Neutrophil (primary cell): ENCODE results near the gene USO1.

Source experiments
- H3K27ac ChIP-seq: fragments of 200-600 bp; sonication (generic); 2 replicates; pipeline ENCODE4 v1.5.1; 2016; ENCODE audit warnings: mild to moderate bottlenecking, moderate library complexity
- H3K27me3 ChIP-seq: fragments of 200-600 bp; sonication (generic); 2 replicates; pipeline ENCODE4 v1.6.0; 2016; ENCODE audit warnings: mild to moderate bottlenecking
- H3K36me3 ChIP-seq: fragments of 200-600 bp; sonication (generic); 2 replicates; pipeline ENCODE4 v1.5.1; 2017
- H3K4me1 ChIP-seq, 2 experiments: fragments of 200-600 bp in 1 of 2; sonication (generic) in 1 of 2; 1 replicate in 1 of 2; 2 replicates in 1 of 2; pipeline versions ENCODE4 v1.5.1 to v1.6.1; 2013 to 2016; ENCODE audit warnings: low read depth in 1 of 2, low read length in 1 of 2, mild to moderate bottlenecking in 1 of 2, moderate library complexity in 1 of 2; ENCODE audit not compliant: control insufficient read depth in 1 of 2, insufficient read depth in 1 of 2
- H3K4me3 ChIP-seq, 2 experiments: fragments of 200-600 bp in 1 of 2; sonication (generic) in 1 of 2; 1 replicate in 1 of 2; 2 replicates in 1 of 2; pipeline ENCODE4 v1.5.1; 2013 to 2016; ENCODE audit warnings: low read depth in 1 of 2, low read length in 1 of 2, mild to moderate bottlenecking in 1 of 2, moderate library complexity in 1 of 2
- H3K9me3 ChIP-seq: fragments of 200-600 bp; sonication (generic); 2 replicates; pipeline ENCODE4 v1.5.1; 2016
- TF ChIP-seq, protein P1 (sequence below): fragments of 200-600 bp; sonication (generic); IDR thresholded peaks from 2 replicates; pipeline ENCODE4 v1.5.1; 2016; ENCODE audit warnings: antibody characterized with exemption

Gene USO1

DNA sequence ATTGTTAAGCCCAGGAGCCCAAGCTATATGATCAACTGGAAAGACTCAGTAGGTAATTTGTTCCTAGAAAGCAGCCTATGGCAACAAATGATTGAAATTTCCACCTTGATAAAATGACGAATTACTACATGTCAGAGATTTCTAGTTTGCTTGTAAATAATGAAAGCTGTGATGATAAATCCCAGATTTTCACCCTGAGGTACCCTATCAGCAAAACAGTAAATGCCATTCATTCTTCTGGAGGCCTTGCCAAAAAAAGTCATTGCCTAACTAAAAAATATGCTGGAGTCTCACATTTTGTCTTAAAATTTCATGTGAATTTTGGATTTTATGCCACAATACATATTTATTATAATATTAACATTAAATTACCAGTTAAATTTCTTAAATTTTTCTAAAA is 106.5 kb downstream of the USO1 start:
- no peak overlapping the region for H3K4me3 ChIP-seq
- TF ChIP-seq, protein P1, sequence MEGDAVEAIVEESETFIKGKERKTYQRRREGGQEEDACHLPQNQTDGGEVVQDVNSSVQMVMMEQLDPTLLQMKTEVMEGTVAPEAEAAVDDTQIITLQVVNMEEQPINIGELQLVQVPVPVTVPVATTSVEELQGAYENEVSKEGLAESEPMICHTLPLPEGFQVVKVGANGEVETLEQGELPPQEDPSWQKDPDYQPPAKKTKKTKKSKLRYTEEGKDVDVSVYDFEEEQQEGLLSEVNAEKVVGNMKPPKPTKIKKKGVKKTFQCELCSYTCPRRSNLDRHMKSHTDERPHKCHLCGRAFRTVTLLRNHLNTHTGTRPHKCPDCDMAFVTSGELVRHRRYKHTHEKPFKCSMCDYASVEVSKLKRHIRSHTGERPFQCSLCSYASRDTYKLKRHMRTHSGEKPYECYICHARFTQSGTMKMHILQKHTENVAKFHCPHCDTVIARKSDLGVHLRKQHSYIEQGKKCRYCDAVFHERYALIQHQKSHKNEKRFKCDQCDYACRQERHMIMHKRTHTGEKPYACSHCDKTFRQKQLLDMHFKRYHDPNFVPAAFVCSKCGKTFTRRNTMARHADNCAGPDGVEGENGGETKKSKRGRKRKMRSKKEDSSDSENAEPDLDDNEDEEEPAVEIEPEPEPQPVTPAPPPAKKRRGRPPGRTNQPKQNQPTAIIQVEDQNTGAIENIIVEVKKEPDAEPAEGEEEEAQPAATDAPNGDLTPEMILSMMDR: no peak
- no peaks in the 10 kb centered on the region for H3K27me3 ChIP-seq
- no peaks in the 10 kb centered on the region for H3K9me3 ChIP-seq
- H3K36me3 ChIP-seq: no peaks in the 10 kb centered on the region
- H3K4me1 ChIP-seq: peaks cover 5 to 6% of the 10 kb centered on the region in 2 experiments
- no peak overlapping the region for H3K27ac ChIP-seq

DNA sequence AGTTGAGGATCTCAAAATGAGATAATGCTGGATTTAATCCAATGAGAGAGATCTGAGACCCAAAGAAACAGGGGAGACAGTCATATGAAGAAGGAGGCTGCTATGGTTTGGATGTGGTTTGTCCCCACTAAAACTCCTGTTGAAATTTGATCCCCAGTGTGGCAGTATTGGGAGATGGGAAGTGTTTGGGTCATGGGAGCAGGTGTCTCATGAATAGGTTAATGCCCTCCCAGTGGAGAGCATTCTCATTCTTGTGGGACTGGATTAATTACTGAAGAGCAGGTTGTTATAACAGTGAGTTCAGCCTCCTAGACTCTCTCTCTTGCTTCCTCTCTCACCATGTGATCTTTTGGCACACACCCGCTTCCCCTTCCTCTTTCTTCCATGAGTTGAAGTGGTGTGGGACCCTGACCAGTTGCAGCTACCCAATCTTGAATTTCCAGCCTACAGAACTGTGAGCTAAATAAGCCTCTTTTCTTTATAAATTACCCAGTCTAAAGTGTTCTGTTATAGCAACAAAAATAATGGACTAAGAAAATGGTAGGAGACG is 107.6 kb downstream of the USO1 start:
- TF ChIP-seq, protein P1: no peak
- Histone ChIP-seq H3K9me3 (no peaks in the 10 kb centered on the region), H3K27ac (peak overlapping the region; percentile 14), H3K4me3 (no peak overlapping the region), H3K4me1 (peaks cover 5 to 6% of the 10 kb centered on the region in 2 experiments), H3K36me3 (no peaks in the 10 kb centered on the region), H3K27me3 (no peaks in the 10 kb centered on the region)

DNA sequence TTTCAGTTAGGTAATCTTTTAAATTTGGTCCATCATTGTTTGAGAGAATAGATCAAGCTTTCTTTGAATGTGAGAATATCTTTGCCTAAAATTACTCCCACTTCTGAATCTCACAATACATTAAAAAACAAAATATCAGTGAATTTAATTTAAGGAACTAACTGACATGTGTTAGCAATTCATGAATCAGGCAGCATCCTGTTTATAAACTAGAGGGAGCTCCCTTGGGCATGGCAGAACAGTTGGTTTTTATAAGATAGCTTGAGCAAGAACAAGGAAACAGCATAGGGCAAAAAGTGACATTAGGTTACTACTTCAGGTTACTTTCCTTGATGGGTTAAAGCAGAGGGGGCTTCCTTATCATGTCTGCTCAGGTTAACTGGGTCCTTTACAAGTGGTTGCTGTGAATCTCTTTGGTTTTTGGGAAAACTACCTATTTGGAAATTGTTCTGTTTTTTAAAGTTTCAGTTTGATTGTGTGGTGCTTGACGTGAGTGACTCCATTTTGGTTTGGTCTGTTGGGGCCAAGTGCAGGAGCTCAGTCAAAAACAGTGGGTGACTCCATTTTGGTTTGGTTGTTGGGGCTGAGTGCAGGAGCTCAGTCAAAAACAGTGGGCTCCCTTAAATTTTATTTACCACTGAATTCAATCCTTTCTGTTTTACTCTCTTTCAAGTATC is 109.9 kb downstream of the USO1 start:
- Histone ChIP-seq H3K4me1 (peaks cover 5 to 6% of the 10 kb centered on the region in 2 experiments), H3K4me3 (no peak overlapping the region), H3K27ac (no peak overlapping the region), H3K9me3 (no peaks in the 10 kb centered on the region), H3K36me3 (no peaks in the 10 kb centered on the region), H3K27me3 (no peaks in the 10 kb centered on the region)
- TF ChIP-seq, protein P1: no peak

DNA sequence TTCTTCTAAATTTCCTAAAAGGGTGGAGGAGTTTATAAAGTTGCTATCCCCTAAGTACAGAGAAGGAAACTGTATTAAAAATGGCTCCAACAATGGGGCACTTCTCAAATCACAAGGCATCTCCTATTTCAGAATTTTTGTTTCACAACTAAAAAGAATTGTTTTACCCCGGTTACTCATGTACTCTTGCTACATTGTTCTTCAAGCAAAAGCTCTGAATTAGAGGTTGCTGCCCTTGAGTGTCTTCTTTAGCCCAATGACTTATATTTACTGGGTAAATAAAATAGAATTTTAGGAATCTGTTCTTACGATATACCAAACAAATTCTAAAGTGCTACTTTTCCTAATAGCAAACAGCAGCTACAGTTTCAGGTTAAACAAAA is 110.4 kb downstream of the USO1 start:
- TF ChIP-seq, protein P1: no peak
- Histone ChIP-seq H3K36me3 (no peaks in the 10 kb centered on the region), H3K9me3 (no peaks in the 10 kb centered on the region), H3K4me1 (peaks cover 5 to 6% of the 10 kb centered on the region in 2 experiments), H3K27me3 (no peaks in the 10 kb centered on the region), H3K27ac (no peak overlapping the region), H3K4me3 (no peak overlapping the region)

DNA sequence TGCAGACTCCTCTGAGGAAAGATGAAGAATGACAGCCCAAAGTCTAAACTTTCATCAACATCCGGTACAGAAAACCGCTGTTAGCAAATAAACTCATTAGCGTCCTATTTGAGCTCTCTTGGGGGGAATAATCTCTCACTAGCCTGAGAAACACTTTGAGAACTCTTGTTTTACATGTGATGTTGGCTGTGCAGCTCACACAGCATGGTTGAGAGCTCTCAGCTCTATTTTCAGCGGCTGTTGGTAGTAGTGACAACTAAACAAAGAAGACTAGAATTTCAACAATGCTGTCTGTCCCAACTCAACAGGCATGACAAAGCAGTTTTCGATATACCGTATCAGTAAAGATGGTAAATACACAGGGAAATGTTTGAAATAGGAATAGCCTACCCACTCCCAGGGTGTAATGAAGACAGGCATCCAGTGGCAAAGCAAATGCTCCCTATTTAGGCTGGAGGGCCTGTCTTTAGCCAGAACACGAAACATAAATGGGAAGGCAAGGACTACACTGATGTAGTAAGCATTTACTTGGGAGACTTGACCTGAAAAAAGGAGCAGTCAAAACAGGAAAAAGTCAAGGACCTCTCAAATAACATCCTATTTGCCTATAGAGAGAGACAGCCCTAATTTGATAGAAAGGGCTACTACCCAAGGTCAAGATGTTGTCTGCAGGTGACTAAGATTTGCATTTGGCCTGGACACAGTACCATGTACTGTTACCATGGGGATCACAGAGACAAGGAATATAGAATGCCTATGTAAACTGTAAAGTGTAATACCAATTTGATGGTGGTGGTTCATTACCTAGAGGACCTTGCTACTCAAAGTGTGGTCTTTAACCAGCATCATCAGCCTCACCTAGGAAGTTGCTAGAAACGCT is 117.5 kb downstream of the USO1 start:
- Histone ChIP-seq H3K36me3 (no peaks in the 10 kb centered on the region), H3K4me1 (peaks cover 5 to 21% of the 10 kb centered on the region in 2 experiments), H3K4me3 (peak overlapping the region; percentile 24 to 36), H3K9me3 (no peaks in the 10 kb centered on the region), H3K27me3 (no peaks in the 10 kb centered on the region), H3K27ac (peak overlapping the region; percentile 85)
- TF ChIP-seq, protein P1: no peak
